ENCODE data around the gene RMI2.

Gene RMI2

DNA sequence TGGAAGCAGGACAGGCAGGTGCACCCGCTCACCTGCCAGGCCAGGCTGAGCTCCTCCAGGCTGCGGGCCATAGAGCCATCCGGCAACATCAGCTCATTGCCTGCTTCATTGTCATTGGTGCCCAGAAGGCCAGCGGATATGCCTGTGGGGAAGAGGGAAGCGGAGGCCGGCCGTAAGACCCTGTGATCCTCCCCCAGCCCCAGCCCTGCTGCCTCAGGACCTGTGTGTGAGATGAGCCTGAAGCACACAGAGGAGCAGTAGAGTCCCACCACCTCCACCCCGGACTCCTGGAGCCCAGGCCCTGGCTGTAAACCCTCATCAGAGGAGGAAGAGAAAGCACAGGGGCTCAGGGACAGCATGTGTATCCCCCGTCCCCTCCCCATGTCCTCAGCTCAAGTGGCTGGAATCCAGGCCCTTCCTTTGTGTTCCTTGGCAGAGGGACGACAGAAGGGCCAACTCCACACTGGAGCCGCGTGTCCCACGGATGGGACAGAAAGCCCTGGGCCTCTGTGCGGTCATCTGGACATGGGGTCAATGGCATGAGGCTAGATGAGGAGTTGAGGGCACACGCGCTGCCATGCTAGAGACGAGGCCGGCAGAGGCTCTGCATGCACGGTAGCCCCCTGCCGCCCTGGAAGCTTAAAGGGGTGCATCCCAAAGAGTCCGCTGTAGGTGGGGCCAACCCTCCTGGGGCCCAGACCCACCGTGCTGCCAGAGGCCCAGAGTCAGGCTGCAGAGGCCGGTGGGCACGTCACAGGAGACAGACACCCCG, 39.1 kb downstream of the RMI2 start:
- no peak overlapping the region for H3K27ac ChIP-seq (ENCODE audit: low read length)
- H3K27me3 ChIP-seq (ENCODE audit: control insufficient read depth, insufficient read depth, low read length) = no peaks in the 10 kb centered on the region
- no peaks in the 10 kb centered on the region for H3K9me3 ChIP-seq (ENCODE audit: control insufficient read depth, low read depth, low read length)
- no peaks in the 10 kb centered on the region for H3K36me3 ChIP-seq (ENCODE audit: control insufficient read depth, low read depth, low read length)
- no peak overlapping the region for H3K9ac ChIP-seq (ENCODE audit: low read length)
- H3K4me1 ChIP-seq (ENCODE audit: control insufficient read depth, low read depth, low read length) = no peaks in the 10 kb centered on the region
- no peak overlapping the region for H3K4me3 ChIP-seq (ENCODE audit: low read length)

- Histone ChIP-seq H3K36me3 (ENCODE audit: control insufficient read depth, low read depth, low read length) (no peaks in the 10 kb centered on the region), H3K9ac (ENCODE audit: low read length) (no peak overlapping the region), H3K27me3 (ENCODE audit: control insufficient read depth, insufficient read depth, low read length) (no peaks in the 10 kb centered on the region)
Observed at GRCh38 chr16:11384956-11385586, 39.8 kb downstream of the RMI2 start.

DNA sequence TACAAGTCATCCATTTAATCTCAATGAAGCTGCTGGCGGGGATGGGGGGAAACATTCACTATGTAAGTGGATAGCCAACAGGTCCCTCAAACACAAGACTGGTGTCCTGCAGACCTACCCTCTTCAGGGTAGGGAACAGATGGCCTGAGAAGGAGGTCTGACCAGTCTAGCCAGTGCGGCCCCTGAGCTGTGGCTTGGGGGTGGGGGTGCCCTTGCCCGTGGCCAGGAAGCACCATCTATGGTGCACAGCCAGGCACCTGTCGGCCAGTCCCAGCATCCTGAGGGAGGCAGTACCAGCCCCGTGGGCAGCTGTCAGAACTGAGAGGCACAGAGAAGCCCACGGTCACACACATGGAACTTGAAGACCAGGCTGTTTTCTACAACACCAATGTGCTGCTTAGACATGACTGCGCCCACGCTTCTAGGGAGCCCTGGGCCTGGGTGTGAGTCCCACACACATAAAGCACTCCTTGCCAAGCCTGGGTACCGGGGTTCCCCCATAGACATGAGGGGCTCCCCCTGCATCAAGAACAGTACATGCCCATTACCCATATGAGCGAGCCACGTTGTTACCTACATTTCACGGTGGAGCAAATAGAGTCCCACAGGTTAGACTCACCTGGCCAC, 40.9 kb downstream of the RMI2 start:
- H3K4me3 ChIP-seq (ENCODE audit: low read length) = no peak overlapping the region
- H3K9me3 ChIP-seq (ENCODE audit: control insufficient read depth, low read depth, low read length) = no peaks in the 10 kb centered on the region
- H3K4me1 ChIP-seq (ENCODE audit: control insufficient read depth, low read depth, low read length) = peaks cover 13% of the 10 kb centered on the region
- no peaks in the 10 kb centered on the region for H3K36me3 ChIP-seq (ENCODE audit: control insufficient read depth, low read depth, low read length)
- no peak overlapping the region for H3K9ac ChIP-seq (ENCODE audit: low read length)
- H3K27ac ChIP-seq (ENCODE audit: low read length) = no peak overlapping the region
- no peaks in the 10 kb centered on the region for H3K27me3 ChIP-seq (ENCODE audit: control insufficient read depth, insufficient read depth, low read length)

More at GRCh38 chr16:11384956-11385586, 39.8 kb downstream of the RMI2 start:
- Histone ChIP-seq H3K9me3 (ENCODE audit: control insufficient read depth, low read depth, low read length) (no peaks in the 10 kb centered on the region), H3K4me1 (ENCODE audit: control insufficient read depth, low read depth, low read length) (peaks cover 3% of the 10 kb centered on the region), H3K4me3 (ENCODE audit: low read length) (no peak overlapping the region), H3K27ac (ENCODE audit: low read length) (no peak overlapping the region)

DNA sequence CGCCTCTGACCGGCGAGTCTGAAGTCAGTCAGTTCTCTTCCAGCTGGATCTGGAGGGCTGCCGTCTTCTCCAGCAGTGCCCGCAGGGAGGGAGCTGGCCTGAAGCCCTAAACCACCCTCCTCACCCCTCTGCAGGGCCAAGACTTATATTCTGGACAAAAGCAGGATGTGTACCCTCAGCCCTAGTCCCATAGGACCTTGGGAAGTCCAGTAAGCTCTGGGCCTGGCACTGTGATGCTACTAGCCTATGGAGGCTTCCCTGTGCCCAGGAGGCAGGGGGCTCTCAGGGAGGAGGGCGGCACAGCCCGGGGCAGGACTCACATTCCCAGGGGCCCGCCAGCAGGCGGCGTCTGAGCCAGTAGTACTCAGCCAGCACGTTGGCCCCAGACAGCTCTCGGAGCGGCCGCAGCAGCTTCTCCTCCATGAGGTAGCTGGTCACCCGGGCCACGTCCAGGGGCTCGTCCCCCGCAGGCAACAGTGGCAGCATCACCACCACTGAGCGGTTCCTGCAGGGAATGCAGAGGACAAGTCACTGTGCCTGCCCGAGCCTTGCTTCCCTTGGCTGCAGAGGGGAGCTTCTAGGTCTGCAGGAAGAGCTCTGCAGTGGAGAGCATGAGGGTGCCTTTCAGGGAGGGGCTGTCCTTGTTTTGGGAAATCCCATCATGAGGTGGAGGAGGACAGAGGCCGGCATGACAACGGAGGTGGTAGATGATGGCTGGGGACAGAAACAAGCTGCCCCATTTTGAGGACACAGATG, 41.7 kb downstream of the RMI2 start:
- no peaks in the 10 kb centered on the region for H3K27me3 ChIP-seq (ENCODE audit: control insufficient read depth, insufficient read depth, low read length)
- H3K36me3 ChIP-seq (ENCODE audit: control insufficient read depth, low read depth, low read length) = no peaks in the 10 kb centered on the region
- H3K27ac ChIP-seq (ENCODE audit: low read length) = no peak overlapping the region
- no peak overlapping the region for H3K9ac ChIP-seq (ENCODE audit: low read length)
- H3K4me1 ChIP-seq (ENCODE audit: control insufficient read depth, low read depth, low read length) = peaks cover 14% of the 10 kb centered on the region
- H3K4me3 ChIP-seq (ENCODE audit: low read length) = no peak overlapping the region
- no peaks in the 10 kb centered on the region for H3K9me3 ChIP-seq (ENCODE audit: control insufficient read depth, low read depth, low read length)

DNA sequence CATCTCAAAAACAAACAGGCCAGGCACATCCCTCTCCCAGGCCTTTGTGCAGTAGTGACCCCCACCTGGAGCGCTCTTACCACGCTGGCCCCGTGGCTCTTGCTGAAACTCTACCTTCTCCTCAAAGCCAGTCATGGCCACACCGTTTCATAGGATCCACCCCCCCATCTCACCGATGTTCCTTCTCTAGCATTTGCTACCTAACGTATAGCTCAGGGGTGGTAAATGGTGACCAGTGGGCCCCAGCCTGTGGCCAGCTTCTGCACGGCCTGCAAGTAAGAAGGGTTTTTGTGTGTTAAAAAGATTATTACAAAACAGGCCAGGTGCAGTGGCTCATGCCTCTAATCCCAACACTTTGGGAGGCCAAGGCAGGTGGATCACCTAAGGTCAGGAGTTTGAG, 43.8 kb downstream of the RMI2 start:
- Histone ChIP-seq H3K9me3 (ENCODE audit: control insufficient read depth, low read depth, low read length) (no peaks in the 10 kb centered on the region), H3K27me3 (ENCODE audit: control insufficient read depth, insufficient read depth, low read length) (no peaks in the 10 kb centered on the region), H3K9ac (ENCODE audit: low read length) (no peak overlapping the region), H3K27ac (ENCODE audit: low read length) (no peak overlapping the region), H3K4me3 (ENCODE audit: low read length) (no peak overlapping the region), H3K4me1 (ENCODE audit: control insufficient read depth, low read depth, low read length) (peaks cover 14% of the 10 kb centered on the region), H3K36me3 (ENCODE audit: control insufficient read depth, low read depth, low read length) (no peaks in the 10 kb centered on the region)

DNA sequence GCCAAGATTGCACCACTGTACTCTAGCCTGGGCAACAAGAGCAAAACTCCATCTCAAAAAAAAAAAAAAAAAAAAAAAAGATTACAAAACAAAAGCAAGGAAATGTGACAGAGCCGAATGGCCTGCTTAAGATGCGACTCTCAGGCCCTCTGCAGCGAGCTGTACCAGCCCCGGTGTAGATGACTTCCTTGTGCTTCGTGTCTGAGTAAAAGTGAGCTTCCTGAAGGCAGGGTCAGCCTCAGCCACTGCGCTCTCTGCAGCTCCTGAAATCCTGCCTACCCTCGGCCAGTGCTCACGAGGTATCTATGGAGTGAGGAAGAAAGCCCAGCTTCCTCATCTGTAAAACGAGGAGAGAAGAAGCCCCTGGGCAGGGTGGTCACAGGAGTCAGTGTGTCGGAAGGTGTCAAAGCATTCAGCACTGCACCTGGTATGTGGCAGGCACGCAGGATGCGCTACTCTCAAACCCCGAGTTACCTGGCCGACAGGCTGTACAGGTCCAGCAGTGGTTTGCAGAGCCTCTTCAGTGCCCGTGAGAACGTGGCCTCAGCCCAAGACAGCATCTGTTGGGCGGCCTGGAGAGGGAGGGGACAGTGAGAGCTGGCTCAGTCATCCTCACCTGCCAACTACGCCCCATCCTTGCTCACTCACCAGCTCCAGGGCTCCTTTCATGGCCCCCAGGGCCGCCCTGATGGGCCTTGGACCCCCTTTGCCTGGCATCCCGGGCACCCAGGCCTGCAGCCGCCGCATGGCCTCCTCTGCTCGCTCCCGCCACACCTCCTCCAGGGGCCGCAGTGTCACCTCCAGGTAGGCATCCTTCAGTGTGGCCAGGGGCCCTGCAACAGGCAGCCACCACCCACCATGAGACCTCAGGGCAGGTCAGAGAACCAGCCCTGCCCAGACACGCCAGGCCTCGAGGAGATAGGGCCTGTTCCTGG, 44.6 kb downstream of the RMI2 start:
- no peak overlapping the region for H3K27ac ChIP-seq (ENCODE audit: low read length)
- H3K4me1 ChIP-seq (ENCODE audit: control insufficient read depth, low read depth, low read length) = peaks cover 14% of the 10 kb centered on the region
- no peaks in the 10 kb centered on the region for H3K36me3 ChIP-seq (ENCODE audit: control insufficient read depth, low read depth, low read length)
- H3K9me3 ChIP-seq (ENCODE audit: control insufficient read depth, low read depth, low read length) = no peaks in the 10 kb centered on the region
- H3K27me3 ChIP-seq (ENCODE audit: control insufficient read depth, insufficient read depth, low read length) = no peaks in the 10 kb centered on the region
- H3K9ac ChIP-seq (ENCODE audit: low read length) = no peak overlapping the region
- no peak overlapping the region for H3K4me3 ChIP-seq (ENCODE audit: low read length)

DNA sequence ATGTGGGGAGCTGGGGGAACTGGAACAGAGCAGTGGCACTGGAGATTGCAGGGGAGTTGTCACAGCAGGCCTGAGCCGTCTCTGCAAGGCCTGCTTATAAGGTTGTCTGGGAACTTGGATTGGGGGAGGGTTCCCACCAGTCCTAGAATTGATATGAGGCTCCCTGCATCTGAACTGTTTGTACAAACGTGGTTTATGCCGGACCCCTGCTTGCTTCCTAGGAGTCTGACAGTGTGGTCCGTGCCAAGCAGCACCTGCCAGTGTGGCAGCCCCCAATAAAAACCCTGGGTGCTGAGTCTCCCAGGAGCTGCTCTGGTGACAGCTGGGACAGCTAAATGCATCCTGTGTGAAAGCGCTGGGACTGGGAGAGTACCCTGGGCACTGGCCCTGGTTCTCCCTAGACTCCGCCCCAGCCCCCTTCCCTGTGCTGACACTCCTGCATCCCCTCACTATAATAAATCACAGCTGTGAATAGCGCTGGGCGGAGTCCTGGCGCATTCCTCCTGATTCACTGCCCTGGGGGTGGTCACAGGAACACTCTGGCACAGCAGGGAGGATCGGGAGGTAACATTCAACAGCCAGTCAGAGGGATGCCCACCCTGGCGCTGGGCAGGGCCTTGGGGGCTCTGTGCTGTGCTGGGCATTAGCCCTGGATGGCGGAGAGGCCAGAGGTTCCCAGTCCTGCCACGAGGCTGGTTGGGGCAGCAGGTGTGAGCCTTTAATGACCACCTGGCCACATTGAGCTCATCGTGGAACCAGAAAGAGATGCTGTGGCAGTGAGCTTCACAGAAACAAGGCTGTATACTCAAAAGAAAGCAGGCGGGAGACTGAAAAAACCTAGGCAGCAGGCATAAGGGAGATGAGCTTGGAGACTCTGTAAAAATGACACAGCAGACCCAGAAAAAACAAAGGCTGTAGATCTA, 45.6 kb downstream of the RMI2 start:
- H3K36me3 ChIP-seq (ENCODE audit: control insufficient read depth, low read depth, low read length) = no peaks in the 10 kb centered on the region
- H3K9ac ChIP-seq (ENCODE audit: low read length) = peak overlapping the region; percentile 18
- H3K27me3 ChIP-seq (ENCODE audit: control insufficient read depth, insufficient read depth, low read length) = no peaks in the 10 kb centered on the region
- H3K9me3 ChIP-seq (ENCODE audit: control insufficient read depth, low read depth, low read length) = no peaks in the 10 kb centered on the region
- H3K27ac ChIP-seq (ENCODE audit: low read length) = no peak overlapping the region
- H3K4me3 ChIP-seq (ENCODE audit: low read length) = no peak overlapping the region
- peaks cover 14% of the 10 kb centered on the region for H3K4me1 ChIP-seq (ENCODE audit: control insufficient read depth, low read depth, low read length)

- no peak overlapping the region for H3K4me3 ChIP-seq (ENCODE audit: low read length)
- no peaks in the 10 kb centered on the region for H3K36me3 ChIP-seq (ENCODE audit: control insufficient read depth, low read depth, low read length)
- no peaks in the 10 kb centered on the region for H3K27me3 ChIP-seq (ENCODE audit: control insufficient read depth, insufficient read depth, low read length)
- no peaks in the 10 kb centered on the region for H3K9me3 ChIP-seq (ENCODE audit: control insufficient read depth, low read depth, low read length)
- peaks cover 16% of the 10 kb centered on the region for H3K4me1 ChIP-seq (ENCODE audit: control insufficient read depth, low read depth, low read length)
- peak overlapping the region; percentile 18 for H3K9ac ChIP-seq (ENCODE audit: low read length)
- H3K27ac ChIP-seq (ENCODE audit: low read length) = no peak overlapping the region
Observed at GRCh38 chr16:11391576-11391975, 46.3 kb downstream of the RMI2 start.

DNA sequence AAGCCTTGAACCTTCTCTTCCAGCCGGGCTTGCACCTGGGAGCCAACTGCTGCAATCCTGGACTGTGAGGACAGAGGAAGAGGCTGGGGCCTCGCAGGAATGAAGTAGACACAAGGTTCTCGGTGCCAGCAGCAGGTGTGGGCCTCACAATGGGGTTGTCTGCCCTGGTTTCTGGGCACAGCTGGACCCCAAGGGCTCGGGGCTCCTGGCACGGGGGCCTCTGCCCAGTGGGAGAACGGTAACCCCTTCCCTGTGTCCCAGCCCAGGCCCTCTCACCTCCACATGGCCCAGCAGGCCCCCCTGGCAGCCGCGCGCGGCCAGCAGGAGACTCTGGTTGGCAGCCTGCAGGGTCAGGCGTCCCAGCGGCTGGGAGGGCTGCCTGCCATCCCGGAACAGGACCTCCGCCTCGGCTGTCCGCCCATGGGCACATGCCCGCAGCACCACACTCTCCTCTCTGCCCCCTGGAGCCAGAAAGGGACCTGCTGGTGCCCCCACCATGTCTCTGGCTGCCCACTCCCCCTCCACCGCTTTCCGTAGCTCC, 46.9 kb downstream of the RMI2 start:
- Histone ChIP-seq H3K36me3 (ENCODE audit: control insufficient read depth, low read depth, low read length) (no peaks in the 10 kb centered on the region), H3K27me3 (ENCODE audit: control insufficient read depth, insufficient read depth, low read length) (no peaks in the 10 kb centered on the region), H3K4me1 (ENCODE audit: control insufficient read depth, low read depth, low read length) (peaks cover 18% of the 10 kb centered on the region), H3K4me3 (ENCODE audit: low read length) (no peak overlapping the region), H3K9ac (ENCODE audit: low read length) (no peak overlapping the region), H3K27ac (ENCODE audit: low read length) (no peak overlapping the region), H3K9me3 (ENCODE audit: control insufficient read depth, low read depth, low read length) (no peaks in the 10 kb centered on the region)

GRCh38 chr16:11393366-11393765, 48.1 kb downstream of the RMI2 start:
- H3K27ac ChIP-seq (ENCODE audit: low read length) = no peak overlapping the region
- H3K4me3 ChIP-seq (ENCODE audit: low read length) = no peak overlapping the region
- H3K27me3 ChIP-seq (ENCODE audit: control insufficient read depth, insufficient read depth, low read length) = no peaks in the 10 kb centered on the region
- peaks cover 18% of the 10 kb centered on the region for H3K4me1 ChIP-seq (ENCODE audit: control insufficient read depth, low read depth, low read length)
- H3K9me3 ChIP-seq (ENCODE audit: control insufficient read depth, low read depth, low read length) = no peaks in the 10 kb centered on the region
- H3K9ac ChIP-seq (ENCODE audit: low read length) = no peak overlapping the region
- H3K36me3 ChIP-seq (ENCODE audit: control insufficient read depth, low read depth, low read length) = no peaks in the 10 kb centered on the region
